MM.1S (cell line): Measurements from ENCODE around the gene TOX2.

ENCODE experiments used
- DNase-seq: peaks from one replicate; pipeline ENCODE4 v3.0.0-alpha.2; 2015
- H2AFZ ChIP-seq: fragments of 300-600 bp; sonication (generic); 2 replicates; pipeline ENCODE4 v1.6.0; 2016; ENCODE audit warnings: antibody characterized with exemption, low read length
- H3F3A ChIP-seq: fragments of 300-600 bp; sonication (generic); 2 replicates; pipeline ENCODE4 v1.6.1; 2016; ENCODE audit warnings: mild to moderate bottlenecking, antibody characterized with exemption, low read length, moderate library complexity, mixed read lengths; ENCODE audit not compliant: insufficient read depth
- H3K27ac ChIP-seq: fragments of 300-600 bp; sonication (generic); 2 replicates; pipeline ENCODE4 v1.5.1; 2016; ENCODE audit warnings: mild to moderate bottlenecking, low read length
- H3K27me3 ChIP-seq: fragments of 300-600 bp; sonication (generic); replicated peaks from 2 replicates; pipeline ENCODE4 v1.6.0; 2016; ENCODE audit warnings: low read length; ENCODE audit not compliant: insufficient read depth
- H3K36me3 ChIP-seq: fragments of 300-600 bp; sonication (generic); replicated peaks from 2 replicates; pipeline ENCODE4 v1.6.1; 2016; ENCODE audit warnings: mild to moderate bottlenecking, low read length, mixed read lengths; ENCODE audit not compliant: insufficient read depth
- H3K4me1 ChIP-seq: fragments of 300-600 bp; sonication (generic); 2 replicates; pipeline ENCODE4 v1.6.1; 2016; ENCODE audit warnings: low read length, mixed read lengths
- H3K4me2 ChIP-seq: fragments of 300-600 bp; sonication (generic); 2 replicates; pipeline ENCODE4 v1.6.0; 2016; ENCODE audit warnings: low read depth, low read length
- H3K4me3 ChIP-seq: fragments of 300-600 bp; sonication (generic); 2 replicates; pipeline ENCODE4 v1.5.1; 2016; ENCODE audit warnings: low read length, mixed read lengths
- H3K79me2 ChIP-seq: fragments of 300-600 bp; sonication (generic); 2 replicates; pipeline ENCODE4 v1.6.1; 2016; ENCODE audit warnings: mixed run types, low read length, mixed read lengths
- H3K9ac ChIP-seq: fragments of 300-600 bp; sonication (generic); 2 replicates; pipeline ENCODE4 v1.6.1; 2016; ENCODE audit warnings: low read length, mixed read lengths
- H3K9me2 ChIP-seq: fragments of 300-600 bp; sonication (generic); replicated peaks from 2 replicates; pipeline ENCODE4 v1.6.1; 2016; ENCODE audit warnings: mild to moderate bottlenecking, low read length, mixed read lengths; ENCODE audit not compliant: insufficient read depth
- H3K9me3 ChIP-seq: fragments of 300-600 bp; sonication (generic); replicated peaks from 2 replicates; pipeline ENCODE4 v1.6.1; 2016; ENCODE audit warnings: mild to moderate bottlenecking, low read length, mixed read lengths; ENCODE audit not compliant: insufficient read depth
- H4K20me1 ChIP-seq: fragments of 300-600 bp; sonication (generic); 2 replicates; pipeline ENCODE4 v1.6.1; 2016; ENCODE audit warnings: mild to moderate bottlenecking, low read length, moderate library complexity, mixed read lengths; ENCODE audit not compliant: insufficient read depth
- CTCF ChIP-seq: fragments of 300-600 bp; sonication (generic); IDR thresholded peaks from 2 replicates; pipeline ENCODE4 v1.5.1; 2016; ENCODE audit warnings: antibody characterized with exemption, low read length, mixed read lengths
- EZH2 ChIP-seq: fragments of 300-600 bp; sonication (generic); optimal IDR thresholded peaks from 2 replicates; pipeline ENCODE3; 2017; ENCODE audit warnings: low read depth, mild to moderate bottlenecking, antibody characterized with exemption, low read length, mixed read lengths
- EZH2phosphoT487 ChIP-seq: fragments of 300-600 bp; sonication (generic); IDR thresholded peaks from 2 replicates; pipeline ENCODE4 v1.6.1; 2018; ENCODE audit warnings: antibody characterized with exemption, low read length

The TOX2 gene

DNA sequence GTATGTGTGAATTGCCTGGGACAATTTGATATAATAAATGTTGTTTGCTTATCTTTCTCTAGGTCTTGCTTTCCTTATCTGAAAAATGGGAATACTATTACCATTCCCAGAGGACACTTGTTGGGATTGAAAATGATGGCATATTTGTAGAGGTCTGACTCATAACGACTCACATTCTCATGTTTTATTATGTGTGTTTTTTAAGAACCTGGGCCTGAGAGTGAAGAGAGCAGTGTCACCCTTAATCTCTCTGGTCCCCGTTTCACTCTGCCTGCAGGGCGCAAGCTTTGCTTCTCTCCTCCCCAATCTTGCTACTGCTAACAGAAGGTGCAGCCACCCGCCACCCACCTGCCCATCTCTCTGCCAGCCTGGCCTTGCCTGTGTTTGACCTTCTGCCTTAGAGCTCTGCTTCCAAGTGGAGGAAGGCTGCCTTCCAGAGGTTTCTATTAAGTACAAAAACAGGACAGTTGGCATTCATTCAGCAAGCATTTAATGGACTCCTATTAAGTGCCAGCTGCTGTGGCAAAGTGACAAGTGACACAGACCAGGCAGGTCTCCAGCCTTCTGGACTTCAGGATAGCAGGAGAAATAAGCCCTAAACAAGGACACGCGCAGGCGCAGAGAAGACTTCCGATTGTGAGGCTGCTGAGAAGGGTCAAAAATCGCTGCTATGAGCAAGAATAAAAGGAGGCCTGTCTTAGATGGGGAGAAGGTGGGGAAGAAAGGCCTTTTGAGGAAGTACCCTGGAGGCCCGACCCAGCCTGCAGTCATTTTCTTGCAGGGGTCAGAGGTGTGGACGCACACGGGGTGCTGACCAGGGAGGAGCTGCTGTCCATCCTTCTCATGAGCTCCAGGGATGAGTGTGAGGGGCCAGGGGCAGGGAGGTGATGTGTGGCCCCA lies 159.8 kb downstream of the TOX2 start:
- Histone ChIP-seq H3K79me2 (no peaks in the 10 kb centered on the region), H3K9me2 (no peaks in the 10 kb centered on the region), H3K27ac (no peak overlapping the region), H3K9me3 (no peaks in the 10 kb centered on the region), H3K4me2 (no peak overlapping the region), H3K27me3 (no peaks in the 10 kb centered on the region), H3F3A (peaks cover 13% of the 10 kb centered on the region), H3K4me3 (no peak overlapping the region), H2AFZ (no peak overlapping the region), H3K9ac (no peak overlapping the region), H3K4me1 (peaks cover 23% of the 10 kb centered on the region), H4K20me1 (no peaks in the 10 kb centered on the region), H3K36me3 (no peaks in the 10 kb centered on the region)
- no peak for DNase-seq
- no peak for TF ChIP-seq EZH2
- no peak for TF ChIP-seq CTCF
- no peak for TF ChIP-seq EZH2phosphoT487

GRCh38 chr20:44075191-44075949 lies 160.7 kb downstream of the TOX2 start:
- no peaks in the 10 kb centered on the region for H3K36me3 ChIP-seq
- H3K27me3 ChIP-seq, result no peaks in the 10 kb centered on the region
- no peaks in the 10 kb centered on the region for H3K9me2 ChIP-seq
- H2AFZ ChIP-seq, result no peak overlapping the region
- TF ChIP-seq CTCF, result no peak
- TF ChIP-seq EZH2, result no peak
- TF ChIP-seq EZH2phosphoT487, result no peak
- H3K4me1 ChIP-seq, result peaks cover 25% of the 10 kb centered on the region
- no peak overlapping the region for H3K9ac ChIP-seq
- peaks cover 8% of the 10 kb centered on the region; the same call in 1 of the 2 replicates for H3F3A ChIP-seq
- H3K27ac ChIP-seq, result no peak overlapping the region
- no peaks in the 10 kb centered on the region for H4K20me1 ChIP-seq
- no peak for DNase-seq
- no peak overlapping the region for H3K4me2 ChIP-seq
- H3K79me2 ChIP-seq, result no peaks in the 10 kb centered on the region
- no peak overlapping the region for H3K4me3 ChIP-seq
- no peaks in the 10 kb centered on the region for H3K9me3 ChIP-seq

DNA sequence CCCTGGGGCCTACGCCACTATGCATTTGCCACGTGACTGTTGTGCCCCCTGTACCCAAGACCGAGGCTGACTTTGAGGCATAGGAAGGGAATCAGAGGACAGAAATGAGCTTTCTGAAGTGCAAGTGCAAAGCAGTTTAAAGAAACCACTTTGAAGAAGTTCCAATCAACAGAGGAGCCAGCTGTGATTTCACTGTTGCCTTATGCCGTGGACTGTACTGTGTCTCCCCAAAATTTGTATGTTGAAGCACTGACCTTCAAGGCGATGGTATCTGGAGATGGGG lies 161.2 kb downstream of the TOX2 start:
- Histone ChIP-seq H3K9me2 (no peaks in the 10 kb centered on the region), H3K27me3 (no peaks in the 10 kb centered on the region), H4K20me1 (no peaks in the 10 kb centered on the region), H3K27ac (no peak overlapping the region), H3K4me3 (no peak overlapping the region), H3K36me3 (no peaks in the 10 kb centered on the region), H2AFZ (no peak overlapping the region), H3K9me3 (no peaks in the 10 kb centered on the region), H3F3A (0 out of 2 replicates have a peak, but pooled peaks cover 6% of the 10 kb centered on the region), H3K4me1 (peaks cover 23% of the 10 kb centered on the region), H3K79me2 (no peaks in the 10 kb centered on the region), H3K9ac (no peak overlapping the region), H3K4me2 (no peak overlapping the region)
- TF ChIP-seq EZH2phosphoT487 (no peak), CTCF (no peak)
- DNase-seq, result no peak
